Transverse colon (tissue), 4 donors: Measurements from ENCODE around the gene PBX1.

ENCODE experiments used
- EP300 ChIP-seq: sonication (generic); formaldehyde crosslinking; IDR thresholded peaks from one replicate; pipeline ENCODE4 v1.6.1; 2017; ENCODE audit warnings: antibody characterized with exemption, low read depth
- POLR2A ChIP-seq: fragments of 450-650 bp; IDR thresholded peaks from one replicate; pipeline ENCODE4 v1.6.1; 2016; ENCODE audit warnings: antibody characterized with exemption, mild to moderate bottlenecking, moderate library complexity
- POLR2AphosphoS5 ChIP-seq, 3 donors: sonication (generic); formaldehyde crosslinking; IDR thresholded peaks; one replicate each; pipeline ENCODE4 v1.6.1; 2016; ENCODE audit warnings: antibody characterized with exemption in 3 of 3
- TF ChIP-seq, protein P1 (sequence below), 5 experiments: fragments of 200-600 bp in 3 of 5; fragments of 450-650 bp in 2 of 5; sonication (generic) in 3 of 5; IDR thresholded peaks; 1 replicate in 2 of 5; 2 replicates in 3 of 5; pipeline ENCODE4 v1.5.1; 2016 to 2017; ENCODE audit warnings: antibody characterized with exemption in 5 of 5, inconsistent platforms in 3 of 5, mild to moderate bottlenecking in 2 of 5, moderate library complexity in 1 of 5

- TF ChIP-seq EP300, result no peak
- TF ChIP-seq POLR2AphosphoS5 (IDR thresholded peaks at IDR 0.05), result no peak
- TF ChIP-seq, protein P1, sequence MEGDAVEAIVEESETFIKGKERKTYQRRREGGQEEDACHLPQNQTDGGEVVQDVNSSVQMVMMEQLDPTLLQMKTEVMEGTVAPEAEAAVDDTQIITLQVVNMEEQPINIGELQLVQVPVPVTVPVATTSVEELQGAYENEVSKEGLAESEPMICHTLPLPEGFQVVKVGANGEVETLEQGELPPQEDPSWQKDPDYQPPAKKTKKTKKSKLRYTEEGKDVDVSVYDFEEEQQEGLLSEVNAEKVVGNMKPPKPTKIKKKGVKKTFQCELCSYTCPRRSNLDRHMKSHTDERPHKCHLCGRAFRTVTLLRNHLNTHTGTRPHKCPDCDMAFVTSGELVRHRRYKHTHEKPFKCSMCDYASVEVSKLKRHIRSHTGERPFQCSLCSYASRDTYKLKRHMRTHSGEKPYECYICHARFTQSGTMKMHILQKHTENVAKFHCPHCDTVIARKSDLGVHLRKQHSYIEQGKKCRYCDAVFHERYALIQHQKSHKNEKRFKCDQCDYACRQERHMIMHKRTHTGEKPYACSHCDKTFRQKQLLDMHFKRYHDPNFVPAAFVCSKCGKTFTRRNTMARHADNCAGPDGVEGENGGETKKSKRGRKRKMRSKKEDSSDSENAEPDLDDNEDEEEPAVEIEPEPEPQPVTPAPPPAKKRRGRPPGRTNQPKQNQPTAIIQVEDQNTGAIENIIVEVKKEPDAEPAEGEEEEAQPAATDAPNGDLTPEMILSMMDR (IDR thresholded peaks at IDR 0.05), result no peak
- TF ChIP-seq POLR2A, result no peak
These were observed 46.5 kb downstream of the PBX1 start for GRCh38 chr1:164605254-164606091.
